H1 (cell line): ENCODE results near the gene ADCY5. TPM values are rescaled to one million over a fixed set of nuclear protein-coding genes. Genes with fewer than 3 reads are reported as not detected.

Experiments
- CTCF ChIA-PET: fragments of 300-600 bp; sonication (Branson Sonifier 250); formaldehyde crosslinking; loops from one replicate; lab custom pipeline; 2021; ENCODE audit not compliant: partially characterized antibody; lab: Charles Lee
- POLR2A ChIA-PET: fragments of 300-600 bp; sonication (Branson Sonifier 250); formaldehyde crosslinking; loops from one replicate; lab custom pipeline; 2021; ENCODE audit warnings: inconsistent platforms; ENCODE audit not compliant: partially characterized antibody; lab: Charles Lee
- DNase-seq, 2 experiments: peaks; one replicate each; pipeline versions ENCODE4 v3.0.0 to v3.0.0-alpha.2; 2010 to 2022; ENCODE audit warnings: low spot score in 2 of 2, low read depth in 1 of 2, mixed read lengths in 1 of 2
- FAIRE-seq: peaks from 2 replicates; lab custom pipeline; 2011; peaks lifted over from hg19 to GRCh38; lab: Jason Lieb, UNC
- H2AFZ ChIP-seq: 2 replicates; pipeline ENCODE4 v1.8.1; 2012; ENCODE audit warnings: low read length, inconsistent platforms
- H2AK5ac ChIP-seq: 2 replicates; pipeline ENCODE4 v1.6.1; 2013; ENCODE audit warnings: low read depth, low read length
- H2BK120ac ChIP-seq: replicated peaks from 2 replicates; pipeline ENCODE3; 2013; ENCODE audit warnings: low read depth, low read length, inconsistent platforms
- H2BK12ac ChIP-seq: 2 replicates; pipeline ENCODE4 v1.6.1; 2013; ENCODE audit warnings: low read depth, low read length
- H2BK15ac ChIP-seq: 2 replicates; pipeline ENCODE4 v1.6.1; 2013; ENCODE audit warnings: low read length
- H2BK20ac ChIP-seq: 2 replicates; pipeline ENCODE4 v1.6.1; 2013; ENCODE audit warnings: low read length
- H2BK5ac ChIP-seq: 2 replicates; pipeline ENCODE4 v1.6.1; 2013; ENCODE audit warnings: low read depth, low read length
- H3K14ac ChIP-seq: 2 replicates; pipeline ENCODE4 v1.6.1; 2013; ENCODE audit warnings: inconsistent platforms; ENCODE audit not compliant: insufficient read length
- H3K18ac ChIP-seq: 2 replicates; pipeline ENCODE4 v1.6.1; 2013; ENCODE audit warnings: low read length; ENCODE audit errors: extremely low read depth
- H3K23ac ChIP-seq: 2 replicates; pipeline ENCODE4 v1.6.1; 2013; ENCODE audit warnings: inconsistent platforms; ENCODE audit not compliant: insufficient read length
- H3K23me2 ChIP-seq: 2 replicates; pipeline ENCODE4 v1.6.1; 2013; ENCODE audit warnings: low read depth, low read length
- H3K27ac ChIP-seq: 2 replicates; pipeline ENCODE4 v1.6.1; 2011; ENCODE audit warnings: low read depth, low read length, inconsistent platforms
- H3K27me3 ChIP-seq, 4 experiments: replicated peaks in 1 of 4; 1 replicate in 1 of 4; 2 replicates in 3 of 4; pipeline versions ENCODE4 v1.6.1 to v1.8.1; 2011 to 2013; ENCODE audit warnings: low read length in 3 of 4, mild to moderate bottlenecking in 3 of 4, inconsistent platforms in 2 of 4, mixed read lengths in 2 of 4, moderate library complexity in 1 of 4; ENCODE audit not compliant: control insufficient read depth in 3 of 4, insufficient read depth in 3 of 4; ENCODE audit errors: extremely low read depth in 1 of 4
- H3K36me3 ChIP-seq, 4 experiments: 2 replicates each; pipeline versions ENCODE4 v1.6.1 to v1.8.1; 2011 to 2013; ENCODE audit warnings: mild to moderate bottlenecking in 4 of 4, low read length in 3 of 4, moderate library complexity in 2 of 4, control low read depth in 1 of 4, inconsistent platforms in 1 of 4; ENCODE audit not compliant: insufficient read depth in 4 of 4, control insufficient read depth in 2 of 4
- H3K4ac ChIP-seq: replicated peaks from 2 replicates; pipeline ENCODE3; 2013; ENCODE audit warnings: low read length, low read depth, mixed read lengths, inconsistent platforms; ENCODE audit not compliant: insufficient read length
- H3K4me1 ChIP-seq, 4 experiments: replicated peaks in 1 of 4; 1 replicate in 1 of 4; 2 replicates in 3 of 4; pipeline versions ENCODE4 v1.6.1 to v1.8.1; 2011 to 2013; ENCODE audit warnings: low read length in 3 of 4, inconsistent platforms in 2 of 4, mixed read lengths in 1 of 4; ENCODE audit not compliant: insufficient read depth in 4 of 4, control insufficient read depth in 3 of 4
- H3K4me2 ChIP-seq, 2 experiments: 2 replicates each; pipeline versions ENCODE4 v1.6.1 to v1.8.1; 2011 to 2013; ENCODE audit warnings: low read depth in 2 of 2, low read length in 2 of 2, control low read depth in 1 of 2, inconsistent platforms in 1 of 2, mild to moderate bottlenecking in 1 of 2; ENCODE audit not compliant: insufficient read depth in 1 of 2
- H3K4me3 ChIP-seq, 4 experiments: fragments of 200-600, 300-600 bp in 1 of 4; sonication (generic), shearing (Covaris generic), sonication (Bioruptor Twin) in 1 of 4; 2 replicates each; pipeline versions ENCODE4 v1.5.1 to v1.8.1; 2011 to 2016; ENCODE audit warnings: low read length in 4 of 4, low read depth in 3 of 4, control low read depth in 2 of 4, inconsistent platforms in 2 of 4, mild to moderate bottlenecking in 2 of 4, mixed read lengths in 1 of 4, moderate library complexity in 1 of 4; ENCODE audit not compliant: insufficient read depth in 2 of 4; ENCODE audit errors: extremely low read depth in 1 of 4
- H3K56ac ChIP-seq: replicated peaks from 2 replicates; pipeline ENCODE3; 2013; ENCODE audit warnings: low read depth, mild to moderate bottlenecking, mixed read lengths, low read length, inconsistent platforms; ENCODE audit not compliant: insufficient read length
- H3K79me1 ChIP-seq: 2 replicates; pipeline ENCODE4 v1.6.1; 2013; ENCODE audit warnings: low read depth, low read length, control low read depth
- H3K79me2 ChIP-seq, 2 experiments: 2 replicates each; pipeline versions ENCODE4 v1.6.1 to v1.8.1; 2012 to 2013; ENCODE audit warnings: low read length in 2 of 2, mild to moderate bottlenecking in 2 of 2, inconsistent platforms in 1 of 2; ENCODE audit not compliant: insufficient read depth in 2 of 2, control insufficient read depth in 1 of 2
- H3K9ac ChIP-seq, 4 experiments: replicated peaks in 1 of 4; 1 replicate in 1 of 4; 2 replicates in 3 of 4; pipeline versions ENCODE4 v1.6.1 to v1.8.1; 2011 to 2013; ENCODE audit warnings: low read depth in 3 of 4, low read length in 3 of 4, control low read depth in 2 of 4, mild to moderate bottlenecking in 2 of 4, moderate library complexity in 2 of 4, inconsistent platforms in 1 of 4; ENCODE audit errors: extremely low read depth in 1 of 4
- H3K9me3 ChIP-seq, 2 experiments: 2 replicates each; pipeline versions ENCODE4 v1.6.1 to v1.8.1; 2012 to 2013; ENCODE audit warnings: mild to moderate bottlenecking in 2 of 2, moderate library complexity in 2 of 2, control low read depth in 1 of 2, inconsistent platforms in 1 of 2, low read depth in 1 of 2, low read length in 1 of 2, mixed read lengths in 1 of 2; ENCODE audit not compliant: insufficient read depth in 2 of 2
- H4K20me1 ChIP-seq, 2 experiments: replicated peaks in 1 of 2; 2 replicates each; pipeline versions ENCODE3 to v1.8.1; 2011 to 2013; ENCODE audit warnings: inconsistent platforms in 2 of 2, low read length in 2 of 2, mild to moderate bottlenecking in 1 of 2; ENCODE audit not compliant: insufficient read depth in 2 of 2, control insufficient read depth in 1 of 2
- H4K5ac ChIP-seq: 2 replicates; pipeline ENCODE4 v1.6.1; 2013; ENCODE audit warnings: low read length, low read depth, mixed read lengths, inconsistent platforms; ENCODE audit not compliant: insufficient read length
- H4K8ac ChIP-seq: 2 replicates; pipeline ENCODE4 v1.8.0; 2013; ENCODE audit warnings: mild to moderate bottlenecking, moderate library complexity, low read length, inconsistent platforms; ENCODE audit not compliant: insufficient read depth; ENCODE audit errors: extremely low read depth
- H4K91ac ChIP-seq: replicated peaks from 2 replicates; pipeline ENCODE3; 2013; ENCODE audit warnings: low read length, mixed read lengths, inconsistent platforms; ENCODE audit not compliant: insufficient read length
- BRCA1 ChIP-seq: IDR thresholded peaks from 2 replicates; pipeline ENCODE4 v1.6.1; 2012; ENCODE audit warnings: low read depth, low read length, improper control_type of control experiment
- EP300 ChIP-seq, 2 experiments: IDR thresholded peaks; 1 replicate in 1 of 2; 2 replicates in 1 of 2; pipeline ENCODE4 v1.6.1; 2011 to 2012; ENCODE audit warnings: low read depth in 2 of 2, low read length in 2 of 2, mild to moderate bottlenecking in 2 of 2, borderline replicate concordance in 1 of 2, inconsistent platforms in 1 of 2, moderate library complexity in 1 of 2
- GABPA ChIP-seq: IDR thresholded peaks from 2 replicates; pipeline ENCODE4 v1.6.1; 2011; ENCODE audit warnings: mild to moderate bottlenecking, low read length, moderate library complexity, borderline replicate concordance; ENCODE audit not compliant: insufficient read depth
- KDM4A ChIP-seq: IDR thresholded peaks from one replicate; pipeline ENCODE4 v1.7.1; 2012; ENCODE audit warnings: low read depth, mild to moderate bottlenecking, moderate library complexity, low read length, inconsistent platforms; ENCODE audit not compliant: severe bottlenecking
- WGBS, 2 experiments: shearing (Covaris generic) in 1 of 2; methylation state at CpG; one replicate each; pipeline versions ENCODE4 v1.1.6 to v1.1.7; 2013 to 2015; ENCODE audit warnings: low lambda C conversion rate in 2 of 2, mixed read lengths in 2 of 2, inconsistent platforms in 1 of 2, low coverage in 1 of 2, missing lambda C conversion rate in 1 of 2; ENCODE audit not compliant: insufficient replicate concordance in 2 of 2, insufficient coverage in 1 of 2, insufficient read length in 1 of 2; ENCODE audit errors: extremely low coverage in 1 of 2, missing lambda C conversion rate in 1 of 2; 5-methylcytosine and 5-hydroxymethylcytosine counted together
- polyA plus RNA-seq, 7 experiments: library from polyadenylated mRNA; depleted of rRNA in 3 of 7; stranded (reverse) in 5 of 7; unstranded in 2 of 7; fragments of >200 nt in 5 of 7; fragments of 200-250 nt in 2 of 7; gene quantifications; 1 replicate in 5 of 7; 2 replicates in 1 of 7; 4 replicates in 1 of 7; pipeline versions ENCODE4 v1.2.1 to v1.2.3, GENCODE V29; 2011 to 2013; ENCODE audit warnings: missing spikeins in 2 of 7, mixed read lengths in 2 of 7
- total RNA-seq: library from RNA; stranded (reverse); fragmentation: NEBNext Ultra II Directional; extraction: Animal tissue kit (Norgen Biotek cat#: 25700); gene quantifications from 2 replicates; pipeline ENCODE4 v1.2.1, GENCODE V29; 2021

ADCY5 gene
- total and polyA plus RNA-seq, 2 of the 8 experiments (the other 6 are each of a cell fraction or from before 2014, with no cell fraction given): 18.9 to 40.8 TPM

GRCh38 chr3:123329636-123330340 is 119.1 kb downstream of the ADCY5 start:
- H3K9ac ChIP-seq: no peak overlapping the region
- H2BK120ac ChIP-seq: no peak overlapping the region
- H2BK12ac ChIP-seq: no peak overlapping the region
- ChIA-PET POLR2A (interaction anchor here (0.6 to 1.2 kb wide), 2 partner anchors 15 to 115 kb away, joined by 4 to 7 read pairs; no protein-coding TSS in a partner anchor), CTCF (interaction anchor here (0.7 to 22.2 kb wide), 44 partner anchors 8 to 231 kb away, joined by 3 to 245 read pairs (median 6); partner anchors contain the start of gene ADCY5)
- no peak overlapping the region for H2AK5ac ChIP-seq
- no peaks in the 10 kb centered on the region for H3K79me1 ChIP-seq
- H2BK5ac ChIP-seq: peak overlapping the region; percentile 32; the same call in 1 of the 2 replicates
- H2AFZ ChIP-seq: no peak overlapping the region
- H4K20me1 ChIP-seq: peaks cover 0 to 3% of the 10 kb centered on the region in 2 experiments
- H3K14ac ChIP-seq: no peak overlapping the region
- 86% methylated on average over 10 of the region's 10 CpGs; no CpG with 5 or more reads in 1 of the 2 experiments for WGBS, 2 experiments
- DNase-seq: no peak
- no peak for FAIRE-seq
- H4K91ac ChIP-seq: no peak overlapping the region
- H3K27me3 ChIP-seq: no peaks in the 10 kb centered on the region
- H3K56ac ChIP-seq: no peak overlapping the region
- no peak overlapping the region for H3K4me3 ChIP-seq
- H3K23ac ChIP-seq: no peak overlapping the region
- no peak overlapping the region for H4K8ac ChIP-seq
- no peak overlapping the region for H3K4me2 ChIP-seq
- H4K5ac ChIP-seq: no peak overlapping the region
- TF ChIP-seq EP300 (IDR thresholded peaks at IDR 0.05; ENCODE audit: borderline replicate concordance in 1 of 2, low read depth in 2 of 2, low read length in 2 of 2): no peak
- no peak for TF ChIP-seq BRCA1
- no peak for TF ChIP-seq KDM4A
- TF ChIP-seq GABPA: no peak
- H3K4ac ChIP-seq: peak overlapping the region; percentile 8
- no peaks in the 10 kb centered on the region for H3K79me2 ChIP-seq
- H3K4me1 ChIP-seq: peaks cover 0 to 5% (median 1%) of the 10 kb centered on the region in 4 experiments; a peak in 3 of 7 replicates
- no peak overlapping the region for H2BK20ac ChIP-seq
- no peak overlapping the region; the same call in 1 of the 2 replicates for H3K18ac ChIP-seq
- H2BK15ac ChIP-seq: peak overlapping the region; percentile 81; the same call in 1 of the 2 replicates
- H3K27ac ChIP-seq: no peak overlapping the region
- no peaks in the 10 kb centered on the region for H3K9me3 ChIP-seq
- H3K23me2 ChIP-seq: no peaks in the 10 kb centered on the region
- H3K36me3 ChIP-seq: no peaks in the 10 kb centered on the region
